Dermis blood vessel endothelial cell (primary cell): ENCODE results near the gene PLSCR2. TPM values are rescaled to one million over a fixed set of nuclear protein-coding genes. Genes with fewer than 3 reads are reported as not detected.
"Not testable (repeated sequence)": the region's sequence is repeated elsewhere in the genome, so short reads cannot be mapped to it uniquely, and the experiment has no call there.

Source experiments
- DNase-seq: peaks from one replicate; pipeline ENCODE4 v3.0.0; 2010
- total RNA-seq: library from RNA; depleted of rRNA; stranded (reverse); fragments of >200 nt; gene quantifications from 2 replicates; pipeline ENCODE4 v1.2.3, GENCODE V29; 2014

PLSCR2 gene
- total RNA-seq, 1 donor from 2014 or later = 0.34 TPM

DNA sequence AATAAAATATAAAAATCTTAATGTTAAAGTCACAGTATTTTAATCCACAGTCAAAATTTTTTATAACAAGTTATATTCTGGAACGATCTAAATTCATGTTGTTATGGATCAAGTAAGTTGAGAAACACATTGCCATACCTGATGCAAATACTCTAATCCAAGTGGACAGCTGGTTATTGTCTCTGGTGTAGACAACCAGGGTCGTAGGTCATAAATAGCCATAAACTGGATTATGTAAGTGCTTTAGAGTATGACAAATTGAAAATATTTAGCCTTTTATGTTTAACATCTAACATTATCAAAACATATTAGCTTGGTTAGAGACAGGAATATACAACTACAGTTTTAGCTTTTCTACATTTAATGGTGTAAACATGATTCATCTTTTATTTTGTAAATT lies 53.0 kb downstream of the PLSCR2 start:
- DNase-seq = no peak

DNA sequence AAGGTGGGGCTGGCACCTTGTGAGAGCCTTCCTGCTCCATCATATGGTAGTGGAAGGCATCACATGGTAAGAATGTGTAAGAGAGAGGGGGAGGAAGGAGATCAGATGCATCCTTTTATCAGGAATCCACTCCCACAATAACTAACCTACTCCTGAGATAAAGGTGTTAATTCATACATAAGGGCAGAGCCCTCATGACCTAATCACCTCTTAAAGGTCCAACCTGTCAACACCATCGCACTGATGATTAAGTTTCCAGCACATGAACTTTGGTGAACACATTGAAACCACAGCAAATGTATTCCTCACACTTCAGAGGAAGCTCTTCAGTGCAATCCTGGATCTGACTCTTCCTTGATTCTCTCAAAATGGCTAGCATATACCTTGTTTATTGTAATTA lies 55.4 kb downstream of the PLSCR2 start:
- no peak for DNase-seq

DNA sequence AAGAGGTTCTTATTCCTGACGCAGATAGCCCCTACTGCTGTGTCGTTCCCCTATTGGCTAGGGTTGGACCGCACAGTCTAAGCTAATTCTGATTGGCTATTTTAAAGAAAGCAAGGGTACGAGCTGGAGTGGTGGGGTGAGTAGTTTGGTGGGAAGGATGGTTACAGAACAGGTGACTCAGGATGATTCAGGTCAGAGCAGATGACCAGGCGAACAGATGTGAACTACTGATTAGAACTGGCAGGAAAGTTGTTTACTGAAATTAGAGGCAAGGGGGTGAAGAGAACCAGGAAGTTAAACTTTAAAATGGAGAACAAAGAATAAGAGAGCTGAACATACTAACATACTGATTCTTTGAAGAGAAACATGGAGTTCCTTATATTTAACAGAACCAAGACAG lies 56.6 kb downstream of the PLSCR2 start:
- DNase-seq = not testable (repeated sequence)

DNA sequence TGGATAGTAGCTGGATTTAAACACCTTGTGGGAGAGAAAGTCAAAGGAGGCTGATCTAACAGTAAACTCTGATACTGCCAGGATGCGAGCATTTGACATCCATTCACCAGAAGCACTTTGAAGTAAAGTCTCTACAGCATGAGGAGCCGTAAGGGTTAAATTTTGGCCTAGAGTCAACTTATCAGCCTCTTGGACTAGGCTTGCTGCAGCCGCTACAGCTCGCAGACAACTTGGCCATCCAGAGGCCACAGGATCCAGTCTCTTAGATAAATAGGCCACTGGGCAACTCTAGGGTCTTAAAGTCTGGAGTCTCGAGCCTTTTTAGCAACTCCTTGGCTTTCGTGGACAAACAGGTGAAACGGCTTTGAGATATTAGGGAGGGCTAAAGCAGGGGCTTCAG lies 61.4 kb downstream of the PLSCR2 start:
- no peak for DNase-seq

DNA sequence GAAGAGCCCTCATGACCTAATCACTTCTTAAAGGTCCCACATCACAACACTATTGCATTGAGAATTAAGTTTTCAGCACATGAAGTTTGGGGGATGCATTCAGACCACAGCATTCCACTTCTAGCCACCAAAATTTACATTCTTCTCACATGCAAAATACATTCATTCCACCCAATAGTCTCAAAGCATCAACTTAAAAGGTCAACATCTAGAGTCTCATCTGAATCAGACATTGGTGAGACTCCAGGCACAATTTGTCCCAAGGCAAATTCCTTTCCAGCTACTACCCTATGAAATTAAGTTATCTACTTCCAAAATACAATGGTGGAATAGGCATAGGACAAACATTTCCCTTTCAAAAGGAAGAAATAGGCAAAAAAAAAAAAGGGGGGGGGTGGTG lies 64.9 kb downstream of the PLSCR2 start:
- DNase-seq = no peak

DNA sequence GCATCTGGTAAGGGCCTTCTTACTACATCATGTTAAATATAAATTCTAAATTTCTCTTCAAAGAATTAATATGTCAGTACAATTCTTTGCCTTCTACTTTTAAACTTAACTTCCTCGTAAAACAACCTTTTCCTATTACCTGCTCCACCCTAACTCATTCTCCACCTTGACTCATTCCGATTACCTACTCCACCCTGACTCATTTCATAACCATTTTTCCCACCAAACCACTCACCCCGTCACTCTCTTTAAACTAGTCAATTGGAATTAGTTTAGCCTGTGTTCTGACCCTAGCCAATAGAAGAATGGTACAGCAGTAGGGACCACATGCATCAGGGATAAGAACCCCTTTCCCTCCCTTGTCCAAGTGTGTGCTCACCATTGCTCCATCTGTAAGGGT lies 65.6 kb downstream of the PLSCR2 start:
- no peak for DNase-seq

DNA sequence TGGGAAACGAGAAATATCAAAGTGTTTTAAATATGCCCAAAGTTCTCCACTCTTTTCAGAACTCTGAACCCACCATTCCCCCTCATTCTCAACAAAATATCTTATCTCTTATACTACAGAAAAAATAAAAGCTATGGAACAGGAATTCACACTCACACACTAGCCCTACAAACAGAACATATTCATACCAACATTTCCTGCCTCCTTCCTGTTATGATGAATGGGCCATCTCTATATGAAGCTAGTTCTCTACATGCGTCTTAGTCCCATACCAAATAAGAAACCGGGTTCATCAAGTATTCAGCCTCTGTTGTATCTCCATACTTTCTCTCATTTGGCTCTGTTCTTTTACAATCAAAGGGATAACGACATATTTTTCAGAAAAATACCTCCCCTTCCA lies 72.6 kb downstream of the PLSCR2 start:
- peak; percentile 53 for DNase-seq

DNA sequence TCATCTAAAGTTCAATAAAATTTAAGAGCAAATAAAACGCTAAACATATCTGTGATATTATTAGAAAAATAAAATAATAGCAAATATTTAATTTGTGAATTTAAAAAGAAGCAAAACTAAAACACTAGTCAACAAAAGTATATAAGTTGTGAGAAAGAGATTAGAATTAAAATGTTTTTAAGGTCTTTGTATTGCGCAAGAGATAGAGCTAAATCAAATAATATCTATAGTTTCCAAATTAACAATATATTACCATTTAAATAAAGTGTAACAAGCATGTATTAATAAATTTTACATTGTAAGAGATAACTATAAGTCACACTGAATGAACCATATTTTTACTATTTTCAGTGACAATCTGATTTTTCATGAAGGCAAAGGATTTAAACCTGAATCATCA lies 74.2 kb downstream of the PLSCR2 start:
- DNase-seq = no peak

DNA sequence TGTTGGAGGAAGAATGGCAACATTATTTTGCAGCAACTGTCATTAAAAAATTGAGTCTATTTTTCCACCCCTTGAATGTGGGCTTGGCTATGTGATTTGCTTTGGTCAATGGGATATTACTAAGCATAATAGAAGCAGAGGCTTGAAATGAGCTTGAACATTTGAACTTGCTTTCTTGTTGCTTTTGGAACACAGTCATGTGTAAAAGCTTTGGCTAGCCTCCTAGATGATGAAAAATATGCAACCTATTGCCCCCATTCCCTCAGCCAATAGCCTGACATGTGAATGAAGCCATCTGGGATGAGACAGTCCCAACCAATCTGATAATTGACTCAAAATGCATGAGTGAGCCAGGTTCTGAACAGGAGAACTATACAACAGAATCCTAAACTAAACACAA lies 78.4 kb downstream of the PLSCR2 start:
- peak; percentile 28 for DNase-seq

DNA sequence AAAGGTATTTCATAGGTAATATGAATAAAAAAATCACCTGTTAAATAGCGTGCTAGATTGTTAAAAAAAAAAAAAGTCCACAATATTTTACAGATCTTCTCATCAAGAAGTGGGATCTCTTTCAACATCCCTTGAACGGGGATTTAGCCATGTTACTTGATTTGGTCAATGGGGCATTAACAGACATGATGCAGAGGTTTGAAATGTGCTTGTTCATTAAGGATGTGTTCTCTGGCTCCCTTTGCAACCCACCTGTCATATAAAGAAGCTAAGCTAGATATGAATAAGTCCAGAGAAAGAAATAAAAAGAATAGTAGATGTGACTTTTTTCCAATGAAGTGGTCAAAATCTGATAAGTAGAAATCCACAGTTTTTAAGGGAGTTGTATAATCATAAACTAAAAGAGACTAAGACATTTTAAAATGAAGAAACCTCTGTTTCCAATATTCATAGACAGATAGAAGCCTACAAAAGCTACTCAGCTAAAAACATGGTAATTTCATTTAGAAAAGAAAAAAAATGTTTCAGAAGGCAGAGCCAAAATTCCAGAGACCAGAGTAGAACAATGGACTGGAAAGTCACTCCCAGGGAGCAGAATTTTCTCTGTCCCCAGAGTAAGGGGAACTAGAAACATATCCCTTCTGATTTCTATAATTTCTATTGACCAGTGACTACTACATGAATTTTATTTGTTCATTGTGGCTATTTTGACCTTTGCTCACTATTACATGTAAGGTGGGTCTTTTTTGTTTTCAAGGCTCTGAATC lies 79.2 kb downstream of the PLSCR2 start:
- DNase-seq = no peak

DNA sequence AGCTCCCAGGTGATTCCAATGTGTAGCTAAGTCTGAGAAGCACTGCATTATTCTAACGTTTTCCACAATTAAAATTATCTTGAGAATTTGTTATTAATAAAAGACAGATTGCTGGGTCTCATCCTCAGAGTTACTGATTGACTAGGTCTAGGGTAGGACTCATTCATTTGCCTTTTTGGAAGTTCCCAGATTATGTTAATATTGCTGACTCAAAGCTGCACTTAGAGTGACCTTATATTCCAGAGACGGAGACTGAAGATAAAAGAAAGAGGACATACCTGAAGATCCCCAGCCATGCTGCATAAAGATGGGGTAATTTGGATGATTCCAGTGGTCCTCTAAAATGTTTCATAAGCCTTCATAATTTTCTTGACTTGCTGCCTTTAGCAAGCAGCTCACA lies 81.8 kb downstream of the PLSCR2 start:
- DNase-seq = no peak

DNA sequence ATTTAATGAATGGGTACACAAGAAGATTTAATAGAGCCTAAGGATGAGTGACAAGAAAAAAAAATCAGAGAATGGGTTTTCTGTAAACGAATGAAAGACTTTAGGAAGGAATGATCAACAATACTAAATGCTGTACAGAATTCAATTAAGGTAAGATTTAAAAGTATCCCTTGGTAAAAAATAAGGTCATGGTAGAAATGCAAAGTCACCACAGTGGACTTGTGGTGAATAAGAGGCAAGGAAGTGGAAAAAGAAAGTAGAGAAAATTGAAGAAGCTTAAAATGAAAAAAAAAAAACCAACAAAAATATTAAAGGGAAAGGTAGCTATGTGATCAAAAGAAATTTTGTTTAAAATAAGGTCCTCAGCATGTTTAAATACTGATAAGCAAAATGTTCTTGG lies 82.4 kb downstream of the PLSCR2 start:
- DNase-seq = no peak

DNA sequence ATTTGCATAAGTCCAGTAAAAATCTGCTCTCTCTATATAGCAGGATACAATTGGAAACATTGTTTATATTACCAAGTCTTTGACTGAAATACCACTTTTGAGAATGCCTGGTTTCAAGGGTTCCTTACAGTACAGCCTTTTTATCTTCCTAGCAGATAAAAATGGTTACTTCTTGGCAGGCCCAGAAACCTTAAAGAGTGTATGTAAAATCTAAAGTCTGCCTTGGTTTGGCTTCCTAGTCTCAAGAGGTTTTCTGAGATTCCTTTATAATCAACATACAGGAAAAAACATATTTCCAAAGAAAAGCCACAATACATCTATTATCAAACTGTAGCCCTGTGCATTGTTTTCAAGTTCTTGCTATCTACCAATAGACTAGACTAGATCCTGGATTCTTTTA lies 84.6 kb downstream of the PLSCR2 start:
- DNase-seq = no peak

Other genes starting within 250 kb of the PLSCR2 start
- 655 and 677 TPM in 2 replicates for gene PLSCR4, start 218.5 kb downstream of the PLSCR2 start, total RNA-seq
- 102 and 131 TPM in 2 replicates for gene PLSCR1, start 75.0 kb upstream of the PLSCR2 start, total RNA-seq
- gene PLSCR5, start 135.8 kb upstream of the PLSCR2 start, total RNA-seq = not detected in 2 replicates